Keratinocyte (primary cell): ENCODE data around the gene GRIK4. TPM values are rescaled to one million over a fixed set of nuclear protein-coding genes. Genes with fewer than 3 reads are reported as not detected.

ENCODE experiments used
- DNase-seq: peaks from one replicate; pipeline ENCODE4 v3.0.0-alpha.2; 2011; ENCODE audit warnings: low read depth, missing footprints, low spot score
- FAIRE-seq: peaks from 2 replicates; lab custom pipeline; 2011; peaks lifted over from hg19 to GRCh38; lab: Jason Lieb, UNC
- H2AFZ ChIP-seq: 2 replicates; pipeline ENCODE4 v1.6.0; 2012; ENCODE audit warnings: low read length, control low read depth, inconsistent platforms; ENCODE audit not compliant: control insufficient read depth
- H3K27ac ChIP-seq: 2 replicates; pipeline ENCODE4 v1.5.1; 2011; ENCODE audit warnings: low read length; ENCODE audit not compliant: control insufficient read depth, insufficient read depth
- H3K27me3 ChIP-seq: 3 replicates; pipeline ENCODE4 v1.6.0; 2011; ENCODE audit warnings: low read length; ENCODE audit not compliant: control insufficient read depth, insufficient read depth; ENCODE audit errors: extremely low read depth
- H3K36me3 ChIP-seq, 2 experiments: 2 replicates in 1 of 2; 3 replicates in 1 of 2; pipeline ENCODE4 v1.5.1; 2011; ENCODE audit warnings: low read length in 2 of 2, mild to moderate bottlenecking in 1 of 2; ENCODE audit not compliant: control insufficient read depth in 2 of 2, insufficient read depth in 2 of 2; ENCODE audit errors: extremely low read depth in 1 of 2
- H3K4me1 ChIP-seq: 3 replicates; pipeline ENCODE4 v1.5.1; 2011; ENCODE audit warnings: low read length; ENCODE audit not compliant: control insufficient read depth, insufficient read depth; ENCODE audit errors: extremely low read depth
- H3K4me2 ChIP-seq: 3 replicates; pipeline ENCODE4 v1.6.0; 2011; ENCODE audit warnings: low read depth, low read length; ENCODE audit not compliant: control insufficient read depth, insufficient read depth; ENCODE audit errors: extremely low read depth
- H3K4me3 ChIP-seq, 3 experiments: fragments of 200-600 bp in 1 of 3; sonication (generic) in 1 of 3; 2 replicates in 2 of 3; 3 replicates in 1 of 3; pipeline ENCODE4 v1.5.1; 2011 to 2016; ENCODE audit warnings: low read length in 3 of 3, mild to moderate bottlenecking in 3 of 3, control low read depth in 2 of 3, inconsistent platforms in 1 of 3, low read depth in 1 of 3, mixed read lengths in 1 of 3, mixed run types in 1 of 3, moderate library complexity in 1 of 3; ENCODE audit not compliant: control insufficient read depth in 2 of 3, insufficient read depth in 2 of 3; ENCODE audit errors: extremely low read depth in 1 of 3
- H3K79me2 ChIP-seq: 2 replicates; pipeline ENCODE4 v1.6.0; 2012; ENCODE audit warnings: low read length; ENCODE audit not compliant: control insufficient read depth, insufficient read depth
- H3K9ac ChIP-seq: 3 replicates; pipeline ENCODE4 v1.6.0; 2011; ENCODE audit warnings: low read length; ENCODE audit not compliant: control insufficient read depth, insufficient read depth; ENCODE audit errors: extremely low read depth
- H3K9me1 ChIP-seq: 3 replicates; pipeline ENCODE4 v1.6.0; 2011; ENCODE audit warnings: low read length; ENCODE audit not compliant: control insufficient read depth, insufficient read depth; ENCODE audit errors: extremely low read depth
- H3K9me3 ChIP-seq: 2 replicates; pipeline ENCODE4 v1.5.1; 2012; ENCODE audit warnings: low read depth, low read length; ENCODE audit not compliant: control insufficient read depth
- H4K20me1 ChIP-seq: 3 replicates; pipeline ENCODE4 v1.6.0; 2011; ENCODE audit warnings: low read length; ENCODE audit not compliant: control insufficient read depth, insufficient read depth; ENCODE audit errors: extremely low read depth
- CTCF ChIP-seq, 3 experiments: IDR thresholded peaks in 1 of 3; conservative IDR thresholded peaks in 1 of 3; optimal IDR thresholded peaks in 1 of 3; 2 replicates in 2 of 3; 3 replicates in 1 of 3; pipeline versions ENCODE3 to v1.5.1; 2011; ENCODE audit warnings: low read length in 3 of 3, mild to moderate bottlenecking in 3 of 3, moderate library complexity in 2 of 3, control low read depth in 1 of 3, inconsistent platforms in 1 of 3; ENCODE audit not compliant: insufficient read depth in 2 of 3; ENCODE audit errors: extremely low read depth in 1 of 3
- EZH2 ChIP-seq: IDR thresholded peaks from one replicate; pipeline ENCODE4 v1.6.1; 2012; ENCODE audit warnings: inconsistent platforms, mild to moderate bottlenecking, low read length, moderate library complexity
- dilution Hi-C: fragments of 300-500 bp; cut with MboI; formaldehyde crosslinking; loops from one replicate; pipeline ENCODE4 v1.7.0; 2020; ENCODE audit warnings: low sequenced_read_pairs; ENCODE audit not compliant: extremely low pct_ligation_motif_present
- polyA plus RNA-seq, 5 experiments: library from polyadenylated mRNA; depleted of rRNA in 3 of 5; stranded (reverse) in 3 of 5; stranded (forward) in 1 of 5; unstranded in 1 of 5; fragments of >200 nt; gene quantifications; 1 replicate in 1 of 5; 2 replicates in 3 of 5; 3 replicates in 1 of 5; pipeline versions ENCODE4 v1.2.1 to v1.2.3, GENCODE V29; 2011 to 2012; ENCODE audit warnings: missing spikeins in 2 of 5, low read depth in 1 of 5, low replicate concordance in 1 of 5

GRIK4 gene
- polyA plus RNA-seq, 1 donor (not counting 4 experiments of a cell fraction or from before 2014, with no cell fraction given), result not detected

- Histone ChIP-seq H3K27ac (no peak overlapping the region), H3K27me3 (peaks cover 3% of the 10 kb centered on the region), H3K4me2 (no peak overlapping the region), H2AFZ (no peak overlapping the region), H3K9ac (no peak overlapping the region), H4K20me1 (no peaks in the 10 kb centered on the region), H3K79me2 (no peaks in the 10 kb centered on the region), H3K36me3 (no peaks in the 10 kb centered on the region), H3K4me1 (peaks cover 2% of the 10 kb centered on the region), H3K4me3 (no peak overlapping the region), H3K9me1 (no peaks in the 10 kb centered on the region), H3K9me3 (no peaks in the 10 kb centered on the region)
- dilution Hi-C loops, result no loop called here
- FAIRE-seq (no peak), DNase-seq (no peak)
- TF ChIP-seq EZH2 (no peak), CTCF (optimal IDR thresholded peaks at IDR 0.05 in 1 of 3, IDR thresholded peaks at IDR 0.05 in 1 of 3, conservative IDR thresholded peaks at IDR 0.05 in 1 of 3; ENCODE audit: extremely low read depth in 1 of 3, insufficient read depth in 2 of 3, low read length in 3 of 3) (no peak)
Observed at GRCh38 chr11:120805960-120806555, 294.5 kb downstream of the GRIK4 start.

- Histone ChIP-seq H3K27me3 (peaks cover 3% of the 10 kb centered on the region), H2AFZ (no peak overlapping the region), H3K36me3 (no peaks in the 10 kb centered on the region), H3K4me3 (no peak overlapping the region), H3K4me1 (peaks cover 2% of the 10 kb centered on the region), H3K79me2 (no peaks in the 10 kb centered on the region), H3K9ac (no peak overlapping the region), H3K9me3 (no peaks in the 10 kb centered on the region), H4K20me1 (no peaks in the 10 kb centered on the region), H3K4me2 (no peak overlapping the region), H3K27ac (no peak overlapping the region), H3K9me1 (no peaks in the 10 kb centered on the region)
- no peak for FAIRE-seq
- TF ChIP-seq CTCF (optimal IDR thresholded peaks at IDR 0.05 in 1 of 3, IDR thresholded peaks at IDR 0.05 in 1 of 3, conservative IDR thresholded peaks at IDR 0.05 in 1 of 3; ENCODE audit: extremely low read depth in 1 of 3, insufficient read depth in 2 of 3, low read length in 3 of 3) (no peak), EZH2 (no peak)
- dilution Hi-C loops, result no loop called here
- DNase-seq, result no peak
Observed at GRCh38 chr11:120807414-120808150, 296.0 kb downstream of the GRIK4 start.
